Measurements from ENCODE around the gene POLR1D.

Gene POLR1D

GRCh38 chr13:27605610-27606200 is 16.0 kb upstream of the POLR1D start:
- no peak overlapping the region for H3K9ac ChIP-seq
- H3K4me1 ChIP-seq = no peaks in the 10 kb centered on the region
- H3K4me3 ChIP-seq (ENCODE audit: low read depth, low read length) = no peak overlapping the region
- no peaks in the 10 kb centered on the region for H3K9me3 ChIP-seq (ENCODE audit: control insufficient read depth, low read length)
- H3K4me2 ChIP-seq (ENCODE audit: low read length) = no peak overlapping the region
- H3K27ac ChIP-seq = no peak overlapping the region
- no peak for TF ChIP-seq CTCF (IDR thresholded peaks at IDR 0.05)
- no peaks in the 10 kb centered on the region for H3K27me3 ChIP-seq (ENCODE audit: control insufficient read depth, insufficient read depth, low read length)
- H2AFZ ChIP-seq = no peak overlapping the region
- no peaks in the 10 kb centered on the region for H3K36me3 ChIP-seq (ENCODE audit: control insufficient read depth, insufficient read depth, low read length)
- peaks cover 7% of the 10 kb centered on the region for H3K79me2 ChIP-seq

GRCh38 chr13:27607125-27607524 is 14.6 kb upstream of the POLR1D start:
- Histone ChIP-seq H3K79me2 (peaks cover 8% of the 10 kb centered on the region), H3K27ac (no peak overlapping the region), H2AFZ (no peak overlapping the region), H3K27me3 (ENCODE audit: control insufficient read depth, insufficient read depth, low read length) (no peaks in the 10 kb centered on the region), H3K4me1 (no peaks in the 10 kb centered on the region), H3K36me3 (ENCODE audit: control insufficient read depth, insufficient read depth, low read length) (no peaks in the 10 kb centered on the region), H3K4me2 (ENCODE audit: low read length) (no peak overlapping the region), H3K9me3 (ENCODE audit: control insufficient read depth, low read length) (no peaks in the 10 kb centered on the region), H3K4me3 (ENCODE audit: low read depth, low read length) (no peak overlapping the region), H3K9ac (no peak overlapping the region)
- TF ChIP-seq CTCF (IDR thresholded peaks at IDR 0.05) = no peak

- peaks cover 29% of the 10 kb centered on the region for H3K79me2 ChIP-seq
- H2AFZ ChIP-seq = no peak overlapping the region
- no peaks in the 10 kb centered on the region for H3K36me3 ChIP-seq (ENCODE audit: control insufficient read depth, insufficient read depth, low read length)
- no peak overlapping the region for H3K4me3 ChIP-seq (ENCODE audit: low read depth, low read length)
- H3K4me1 ChIP-seq = peaks cover under 1% of the 10 kb centered on the region
- no peak for TF ChIP-seq CTCF (IDR thresholded peaks at IDR 0.05)
- H3K9me3 ChIP-seq (ENCODE audit: control insufficient read depth, low read length) = no peaks in the 10 kb centered on the region
- no peak overlapping the region for H3K9ac ChIP-seq
- no peak overlapping the region for H3K4me2 ChIP-seq (ENCODE audit: low read length)
- no peak overlapping the region for H3K27ac ChIP-seq
- no peaks in the 10 kb centered on the region for H3K27me3 ChIP-seq (ENCODE audit: control insufficient read depth, insufficient read depth, low read length)
Measured at GRCh38 chr13:27613628-27614027, 8.1 kb upstream of the POLR1D start.

DNA sequence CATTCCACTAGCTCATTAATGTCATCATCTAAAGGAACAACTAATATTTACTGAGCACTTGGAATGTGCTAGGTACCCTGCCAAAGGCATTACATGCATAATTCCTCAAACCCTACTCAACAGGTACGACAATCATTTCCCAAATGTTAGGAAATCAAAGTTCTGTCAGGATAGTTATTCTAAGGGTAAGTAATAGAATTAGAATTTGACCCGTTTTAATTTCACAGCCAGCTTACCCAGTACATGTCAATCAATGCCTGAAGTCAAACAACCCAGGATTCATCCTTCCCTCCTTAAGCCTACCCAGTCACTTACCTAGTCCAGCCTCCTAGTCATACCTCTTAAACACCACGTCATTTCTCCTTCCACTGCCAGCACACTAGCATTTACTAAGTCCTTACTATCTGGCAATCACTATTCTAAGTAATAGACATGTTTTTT is 3.8 kb upstream of the POLR1D start:
- Histone ChIP-seq H3K79me2 (peaks cover 25% of the 10 kb centered on the region), H3K9me3 (ENCODE audit: control insufficient read depth, low read length) (no peaks in the 10 kb centered on the region), H3K27ac (no peak overlapping the region), H2AFZ (no peak overlapping the region), H3K27me3 (ENCODE audit: control insufficient read depth, insufficient read depth, low read length) (no peaks in the 10 kb centered on the region), H3K4me2 (ENCODE audit: low read length) (no peak overlapping the region), H3K4me3 (ENCODE audit: low read depth, low read length) (no peak overlapping the region), H3K9ac (no peak overlapping the region), H3K4me1 (peaks cover 3% of the 10 kb centered on the region), H3K36me3 (ENCODE audit: control insufficient read depth, insufficient read depth, low read length) (no peaks in the 10 kb centered on the region)
- no peak for TF ChIP-seq CTCF (IDR thresholded peaks at IDR 0.05)

DNA sequence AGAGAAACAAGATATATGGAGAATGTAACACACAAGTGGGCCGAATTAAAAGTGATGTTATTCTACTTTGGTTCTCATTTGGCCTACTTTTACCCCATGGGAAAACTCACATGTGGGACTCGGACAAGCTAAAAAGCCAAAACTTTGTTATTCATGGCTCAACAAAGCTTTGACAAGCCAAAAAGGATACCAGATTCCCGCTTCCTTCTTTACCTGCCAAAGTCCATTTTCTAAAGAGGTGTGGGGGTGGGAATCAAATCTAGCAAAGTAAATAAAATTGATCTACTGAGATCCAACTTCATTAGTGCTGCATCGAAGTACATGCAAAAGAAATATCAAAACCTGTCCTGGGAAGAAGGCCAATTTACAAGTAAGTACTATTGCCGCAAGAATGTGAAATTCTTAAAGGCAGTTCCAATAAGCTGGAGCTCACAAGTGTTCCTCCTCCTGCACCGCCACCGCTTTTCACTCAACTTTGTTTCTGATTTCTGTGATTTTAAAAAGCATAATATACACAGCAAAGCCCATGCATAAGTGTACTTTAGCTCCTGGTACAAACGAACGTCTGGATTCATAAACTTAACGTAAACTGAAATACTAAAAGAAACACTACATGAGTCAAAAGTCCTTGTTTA is 2.5 kb upstream of the POLR1D start:
- Histone ChIP-seq H3K27ac (peak overlapping the region; percentile 98), H3K36me3 (ENCODE audit: control insufficient read depth, insufficient read depth, low read length) (no peaks in the 10 kb centered on the region)

More for the DNA sequence above, 2.5 kb upstream of the POLR1D start:
- TF ChIP-seq CTCF (IDR thresholded peaks at IDR 0.05) = no peak
- Histone ChIP-seq H3K9ac (no peak overlapping the region), H3K9me3 (ENCODE audit: control insufficient read depth, low read length) (no peaks in the 10 kb centered on the region), H3K4me2 (ENCODE audit: low read length) (peak overlapping the region; percentile 97), H3K79me2 (peaks cover 22% of the 10 kb centered on the region), H3K4me1 (peaks cover 3% of the 10 kb centered on the region), H2AFZ (peak overlapping the region; percentile 75), H3K27me3 (ENCODE audit: control insufficient read depth, insufficient read depth, low read length) (no peaks in the 10 kb centered on the region), H3K4me3 (ENCODE audit: low read depth, low read length) (peak overlapping the region; percentile 86)
